LNCaP clone FGC (cell line): ENCODE results near the gene MIOX.

Experiments
- DNase-seq: peaks from one replicate; pipeline ENCODE4 v3.0.0-alpha.2; 2011; ENCODE audit warnings: low read depth
- H3K4me3 ChIP-seq: 2 replicates; pipeline ENCODE4 v1.5.1; 2011; ENCODE audit warnings: mild to moderate bottlenecking, low read depth, low read length, control low read depth
- CTCF ChIP-seq: IDR thresholded peaks from 2 replicates; pipeline ENCODE4 v1.5.1; 2012; ENCODE audit warnings: mild to moderate bottlenecking; ENCODE audit not compliant: control insufficient read depth, insufficient read depth; ENCODE audit errors: extremely low read depth

MIOX gene

DNA sequence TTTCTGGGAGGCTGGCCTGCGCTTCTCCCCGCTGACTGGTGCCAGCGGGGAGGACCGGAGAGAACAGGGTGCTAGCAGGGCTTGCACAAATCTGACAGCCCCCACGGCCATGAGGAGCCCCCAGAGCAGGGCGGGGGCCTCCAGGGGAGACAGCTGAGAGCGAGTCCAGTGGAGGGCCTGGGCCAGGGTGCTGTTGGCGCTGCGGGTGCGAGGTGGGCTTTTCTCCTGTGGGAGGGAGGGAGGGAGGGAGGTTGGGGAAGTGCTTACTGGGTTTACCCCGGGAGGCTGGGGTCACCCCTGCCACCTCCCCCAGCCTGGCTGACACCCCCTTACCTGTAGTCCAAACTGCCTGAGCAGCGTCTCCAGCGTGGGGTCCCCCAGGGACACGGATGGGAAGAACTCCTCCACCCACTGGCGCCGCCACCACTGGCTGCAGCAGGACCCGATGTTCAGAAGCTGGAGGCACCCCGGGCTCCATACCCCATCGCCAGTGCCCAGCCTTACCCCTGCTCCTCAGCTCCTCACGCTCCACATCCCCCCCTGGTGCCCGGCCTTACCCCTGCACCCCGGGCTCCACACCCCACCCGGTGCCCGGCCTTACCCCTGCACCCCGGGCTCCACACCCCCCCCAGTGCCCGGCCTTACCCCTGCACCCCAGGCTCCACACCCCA is 17.0 kb downstream of the MIOX start:
- TF ChIP-seq CTCF = no peak
- H3K4me3 ChIP-seq = no peak overlapping the region
- no peak for DNase-seq

GRCh38 chr22:50504369-50505211 is 17.9 kb downstream of the MIOX start:
- no peak for TF ChIP-seq CTCF
- DNase-seq = no peak
- H3K4me3 ChIP-seq = no peak overlapping the region

- TF ChIP-seq CTCF = no peak
- no peak overlapping the region for H3K4me3 ChIP-seq
- no peak for DNase-seq
Observed at GRCh38 chr22:50505276-50505775, 18.7 kb downstream of the MIOX start.

- DNase-seq = no peak
- H3K4me3 ChIP-seq = peak overlapping the region; percentile 96
Observed at GRCh38 chr22:50505776-50506610, 19.3 kb downstream of the MIOX start.

GRCh38 chr22:50506611-50507420 is 20.2 kb downstream of the MIOX start:
- no peak for TF ChIP-seq CTCF
- H3K4me3 ChIP-seq = peak overlapping the region; percentile 96
- DNase-seq = no peak

More at GRCh38 chr22:50505776-50506610, 19.3 kb downstream of the MIOX start:
- TF ChIP-seq CTCF = no peak
